KMS-11 (cell line): ENCODE measurements around the gene TIMM9.

Experiments
- H2AFZ ChIP-seq: fragments of 200-600 bp; sonication (generic); 2 replicates; pipeline ENCODE4 v1.6.1; 2016; ENCODE audit warnings: antibody characterized with exemption, mixed run types, low read depth
- H3K27ac ChIP-seq: fragments of 200-600 bp; sonication (generic); 2 replicates; pipeline ENCODE4 v1.6.1; 2016; ENCODE audit warnings: mild to moderate bottlenecking, mixed run types
- H3K27me3 ChIP-seq: fragments of 200-600 bp; sonication (generic); 2 replicates; pipeline ENCODE4 v1.6.1; 2017; ENCODE audit warnings: mild to moderate bottlenecking, low read depth, mixed run types, moderate library complexity; ENCODE audit not compliant: insufficient read depth
- H3K36me3 ChIP-seq: fragments of 200-600 bp; sonication (generic); 2 replicates; pipeline ENCODE4 v1.6.1; 2017; ENCODE audit warnings: mild to moderate bottlenecking, mixed run types; ENCODE audit not compliant: insufficient read depth
- H3K4me1 ChIP-seq: fragments of 200-600 bp; sonication (generic); 2 replicates; pipeline ENCODE4 v1.6.1; 2016; ENCODE audit warnings: mild to moderate bottlenecking, low read depth, mixed run types; ENCODE audit not compliant: poor library complexity, severe bottlenecking
- H3K4me2 ChIP-seq: fragments of 200-600 bp; sonication (generic); 2 replicates; pipeline ENCODE4 v1.7.0; 2016; ENCODE audit warnings: mild to moderate bottlenecking, mixed run types
- H3K4me3 ChIP-seq: fragments of 200-600 bp; sonication (generic); IDR thresholded peaks from 2 replicates; pipeline ENCODE4 v1.6.1; 2017; ENCODE audit warnings: low read depth, low read length, mixed read lengths; ENCODE audit not compliant: insufficient read depth
- H3K79me2 ChIP-seq: fragments of 200-600 bp; sonication (generic); 2 replicates; pipeline ENCODE4 v1.6.1; 2016; ENCODE audit warnings: low read depth, mixed run types; ENCODE audit not compliant: insufficient read depth
- H3K9ac ChIP-seq: fragments of 200-600 bp; sonication (generic); 2 replicates; pipeline ENCODE4 v1.6.1; 2016; ENCODE audit warnings: mild to moderate bottlenecking, mixed run types
- H4K20me1 ChIP-seq: fragments of 200-600 bp; sonication (generic); 2 replicates; pipeline ENCODE4 v1.6.1; 2016; ENCODE audit warnings: mild to moderate bottlenecking, mixed run types; ENCODE audit not compliant: insufficient read depth
- CTCF ChIP-seq: fragments of 200-600 bp; sonication (generic); conservative IDR thresholded peaks from 2 replicates; pipeline ENCODE4 v1.6.1; 2017; ENCODE audit warnings: low read depth, mild to moderate bottlenecking, antibody characterized with exemption, low read length, moderate library complexity, mixed read lengths

The TIMM9 gene

GRCh38 chr14:58414845-58415244 is 12.5 kb downstream of the TIMM9 start:
- Histone ChIP-seq H3K27me3 (no peaks in the 10 kb centered on the region), H3K4me3 (no peak overlapping the region), H3K4me2 (no peak overlapping the region), H3K27ac (no peak overlapping the region), H3K9ac (no peak overlapping the region), H4K20me1 (no peaks in the 10 kb centered on the region), H2AFZ (no peak overlapping the region), H3K36me3 (no peaks in the 10 kb centered on the region), H3K79me2 (no peaks in the 10 kb centered on the region), H3K4me1 (no peaks in the 10 kb centered on the region)
- no peak for TF ChIP-seq CTCF

- Histone ChIP-seq H3K79me2 (no peaks in the 10 kb centered on the region), H3K4me3 (no peak overlapping the region), H3K36me3 (no peaks in the 10 kb centered on the region), H2AFZ (no peak overlapping the region), H3K4me2 (no peak overlapping the region), H3K27ac (no peak overlapping the region), H3K9ac (no peak overlapping the region), H3K4me1 (no peaks in the 10 kb centered on the region), H3K27me3 (no peaks in the 10 kb centered on the region), H4K20me1 (no peaks in the 10 kb centered on the region)
- TF ChIP-seq CTCF: no peak
Measured at GRCh38 chr14:58408681-58409215, 18.6 kb downstream of the TIMM9 start.

DNA sequence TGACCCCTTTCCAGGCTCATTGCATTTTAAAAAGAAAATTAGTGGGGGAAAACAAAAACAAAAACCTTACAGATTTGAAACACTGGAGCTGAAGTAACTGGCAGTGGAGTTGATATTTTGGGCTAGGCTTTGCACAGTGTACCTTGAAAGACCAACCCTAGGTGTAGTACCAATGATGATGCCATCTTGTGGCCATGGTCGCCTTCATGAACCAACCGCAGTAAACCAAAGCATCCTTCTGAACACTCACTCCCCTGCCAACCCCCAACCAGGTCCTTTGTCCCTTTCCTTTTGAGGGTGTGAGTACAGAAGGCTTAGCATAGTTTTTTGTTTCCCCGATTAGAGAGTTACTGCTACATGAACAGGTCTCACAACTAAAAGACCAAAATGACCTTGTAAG is 25.7 kb downstream of the TIMM9 start:
- Histone ChIP-seq H3K79me2 (no peaks in the 10 kb centered on the region), H3K27ac (no peak overlapping the region), H3K4me2 (no peak overlapping the region), H3K4me1 (no peaks in the 10 kb centered on the region), H4K20me1 (no peaks in the 10 kb centered on the region), H2AFZ (no peak overlapping the region), H3K9ac (no peak overlapping the region), H3K4me3 (no peak overlapping the region), H3K27me3 (no peaks in the 10 kb centered on the region), H3K36me3 (no peaks in the 10 kb centered on the region)
- no peak for TF ChIP-seq CTCF

GRCh38 chr14:58398895-58399294 is 28.4 kb downstream of the TIMM9 start:
- no peak overlapping the region for H3K4me2 ChIP-seq

More at GRCh38 chr14:58398895-58399294, 28.4 kb downstream of the TIMM9 start:
- H2AFZ ChIP-seq: no peak overlapping the region
- no peaks in the 10 kb centered on the region for H4K20me1 ChIP-seq
- H3K27ac ChIP-seq: no peak overlapping the region
- H3K36me3 ChIP-seq: no peaks in the 10 kb centered on the region
- H3K9ac ChIP-seq: no peak overlapping the region
- H3K4me3 ChIP-seq: no peak overlapping the region
- H3K79me2 ChIP-seq: no peaks in the 10 kb centered on the region
- TF ChIP-seq CTCF: no peak
- no peaks in the 10 kb centered on the region for H3K27me3 ChIP-seq
- peaks cover 6% of the 10 kb centered on the region for H3K4me1 ChIP-seq
